Neural cell (in vitro differentiated cells): Measurements from ENCODE around the gene FN3KRP. TPM values are rescaled to one million over a fixed set of nuclear protein-coding genes. Genes with fewer than 3 reads are reported as not detected.

Experiments used
- H2AFZ ChIP-seq: fragments of 200-600, 300-800 bp; sonication (generic), shearing (Covaris generic); 2 replicates; pipeline ENCODE4 v1.6.0; 2014; ENCODE audit warnings: low read depth, mild to moderate bottlenecking, antibody characterized with exemption, low read length, moderate library complexity
- H3F3A ChIP-seq: fragments of 200-600 bp; shearing (Covaris generic); 2 replicates; pipeline ENCODE4 v1.6.1; 2016; ENCODE audit warnings: mild to moderate bottlenecking, moderate library complexity, mixed read lengths, antibody characterized with exemption, low read length; ENCODE audit not compliant: insufficient read depth, poor library complexity, severe bottlenecking
- H3K27ac ChIP-seq: fragments of 200-600, 300-800 bp; sonication (generic), shearing (Covaris generic); 2 replicates; pipeline ENCODE4 v1.5.1; 2014; ENCODE audit warnings: mild to moderate bottlenecking, low read length, moderate library complexity
- H3K27me3 ChIP-seq: fragments of 300-800, 200-600 bp; sonication (generic), shearing (Covaris generic); 2 replicates; pipeline ENCODE4 v1.6.0; 2014; ENCODE audit warnings: mild to moderate bottlenecking, low read depth, low read length, moderate library complexity; ENCODE audit not compliant: insufficient read depth
- H3K36me3 ChIP-seq: fragments of 300-800, 200-600 bp; sonication (generic), shearing (Covaris generic); 2 replicates; pipeline ENCODE4 v1.5.1; 2014; ENCODE audit warnings: mild to moderate bottlenecking, antibody characterized with exemption, low read length, moderate library complexity; ENCODE audit not compliant: insufficient read depth
- H3K4me2 ChIP-seq: fragments of 300-800, 200-600 bp; sonication (generic), shearing (Covaris generic); 2 replicates; pipeline ENCODE4 v1.6.0; 2014; ENCODE audit warnings: mild to moderate bottlenecking, low read length
- H3K4me3 ChIP-seq: fragments of 300-800, 200-600 bp; sonication (generic), shearing (Covaris generic); 2 replicates; pipeline ENCODE4 v1.5.1; 2014; ENCODE audit warnings: mild to moderate bottlenecking, low read length, moderate library complexity
- H3K79me2 ChIP-seq: fragments of 200-600 bp; shearing (Covaris generic); replicated peaks from 2 replicates; pipeline ENCODE4 v1.6.0; 2014; ENCODE audit warnings: mild to moderate bottlenecking, low read length, moderate library complexity; ENCODE audit not compliant: insufficient read depth
- H3K9ac ChIP-seq: fragments of 300-800, 200-600 bp; sonication (generic), shearing (Covaris generic); 2 replicates; pipeline ENCODE4 v1.6.1; 2016; ENCODE audit warnings: mild to moderate bottlenecking, low read length, mixed read lengths
- H3K9me2 ChIP-seq: fragments of 200-600 bp; shearing (Covaris generic); 2 replicates; pipeline ENCODE4 v1.6.1; 2016; ENCODE audit warnings: mild to moderate bottlenecking, low read length, mixed read lengths; ENCODE audit not compliant: insufficient read depth
- H3K9me3 ChIP-seq: fragments of 200-600, 300-800 bp; sonication (generic), shearing (Covaris generic); 2 replicates; pipeline ENCODE4 v1.6.1; 2016; ENCODE audit warnings: mild to moderate bottlenecking, mixed run types, low read length, moderate library complexity, mixed read lengths
- H4K20me1 ChIP-seq: fragments of 200-600 bp; shearing (Covaris generic); 2 replicates; pipeline ENCODE4 v1.6.1; 2016; ENCODE audit warnings: mild to moderate bottlenecking, mixed run types; ENCODE audit not compliant: insufficient read depth
- EP300 ChIP-seq: fragments of 450-650 bp; conservative IDR thresholded peaks from 2 replicates; pipeline ENCODE4 v1.6.1; 2014; ENCODE audit warnings: antibody characterized with exemption, mild to moderate bottlenecking, moderate library complexity; ENCODE audit not compliant: poor library complexity, severe bottlenecking
- EZH2 ChIP-seq: fragments of 200-600, 300-800 bp; shearing (Covaris generic), sonication (generic); IDR thresholded peaks from 2 replicates; pipeline ENCODE4 v1.6.1; 2014; ENCODE audit warnings: antibody characterized with exemption, low read length, borderline replicate concordance, mild to moderate bottlenecking; ENCODE audit not compliant: insufficient read depth, poor library complexity, severe bottlenecking
- MXI1 ChIP-seq: fragments of 450-650 bp; conservative IDR thresholded peaks from 2 replicates; pipeline ENCODE4 v1.6.1; 2014; ENCODE audit warnings: antibody characterized with exemption, mild to moderate bottlenecking; ENCODE audit not compliant: poor library complexity, severe bottlenecking
- POLR2AphosphoS5 ChIP-seq: IDR thresholded peaks from 2 replicates; pipeline ENCODE4 v1.6.1; 2012
- RAD21 ChIP-seq: fragments of 450-650 bp; conservative IDR thresholded peaks from 2 replicates; pipeline ENCODE4 v1.6.1; 2014; ENCODE audit warnings: antibody characterized with exemption, mild to moderate bottlenecking, moderate library complexity
- SMC3 ChIP-seq: fragments of 450-650 bp; conservative IDR thresholded peaks from 2 replicates; pipeline ENCODE4 v1.6.1; 2014; ENCODE audit warnings: antibody characterized with exemption, mild to moderate bottlenecking, moderate library complexity; ENCODE audit not compliant: poor library complexity
- TAF1 ChIP-seq: IDR thresholded peaks from 2 replicates; pipeline ENCODE4 v1.6.1; 2012; ENCODE audit warnings: low read depth
- polyA plus RNA-seq: library from polyadenylated mRNA; depleted of rRNA; stranded (reverse); fragments of >200 nt; gene quantifications from 2 replicates; pipeline ENCODE4 v1.2.3, GENCODE V29; 2014
- TF ChIP-seq, protein P1 (sequence below): IDR thresholded peaks from 2 replicates; pipeline ENCODE4 v1.6.1; 2012; ENCODE audit warnings: borderline replicate concordance
- TF ChIP-seq, protein P2 (sequence below): fragments of 450-650 bp; IDR thresholded peaks from 2 replicates; pipeline ENCODE4 v1.5.1; 2014; ENCODE audit warnings: antibody characterized with exemption, mild to moderate bottlenecking, moderate library complexity; ENCODE audit not compliant: poor library complexity, severe bottlenecking

The FN3KRP gene
- polyA plus RNA-seq, 1 donor from 2014 or later: 32.7 TPM

DNA sequence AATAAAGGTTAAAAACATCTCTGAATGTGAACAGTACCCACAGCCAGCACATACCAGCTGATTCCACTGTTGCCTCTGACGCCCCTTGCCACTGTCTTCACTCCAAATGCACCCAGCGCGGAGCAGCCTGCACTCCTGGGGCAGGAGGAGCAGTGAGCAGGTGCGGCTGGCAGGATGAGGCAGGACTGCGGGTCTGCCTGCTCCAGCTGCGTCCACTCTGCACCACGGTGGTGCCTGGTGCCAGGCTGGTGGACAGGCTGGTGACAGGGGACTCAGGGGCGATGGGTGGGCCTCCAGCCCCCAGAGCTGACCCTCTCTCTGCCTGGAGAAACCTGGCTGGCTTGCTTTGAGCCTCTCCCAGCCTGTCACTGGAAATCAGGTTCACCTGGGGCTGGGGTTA is 27.4 kb upstream of the FN3KRP start:
- Histone ChIP-seq H4K20me1 (no peaks in the 10 kb centered on the region), H3K9ac (no peak overlapping the region), H3K79me2 (no peaks in the 10 kb centered on the region), H2AFZ (no peak overlapping the region), H3K4me2 (no peak overlapping the region), H3K9me2 (no peaks in the 10 kb centered on the region), H3K36me3 (no peaks in the 10 kb centered on the region), H3K27ac (no peak overlapping the region), H3K4me3 (no peak overlapping the region), H3K27me3 (no peaks in the 10 kb centered on the region), H3F3A (no peaks in the 10 kb centered on the region), H3K9me3 (no peaks in the 10 kb centered on the region)
- TF ChIP-seq TAF1 (no peak), SMC3 (no peak), MXI1 (no peak), POLR2AphosphoS5 (no peak), EP300 (no peak), RAD21 (no peak), EZH2 (no peak)
- TF ChIP-seq, protein P1, sequence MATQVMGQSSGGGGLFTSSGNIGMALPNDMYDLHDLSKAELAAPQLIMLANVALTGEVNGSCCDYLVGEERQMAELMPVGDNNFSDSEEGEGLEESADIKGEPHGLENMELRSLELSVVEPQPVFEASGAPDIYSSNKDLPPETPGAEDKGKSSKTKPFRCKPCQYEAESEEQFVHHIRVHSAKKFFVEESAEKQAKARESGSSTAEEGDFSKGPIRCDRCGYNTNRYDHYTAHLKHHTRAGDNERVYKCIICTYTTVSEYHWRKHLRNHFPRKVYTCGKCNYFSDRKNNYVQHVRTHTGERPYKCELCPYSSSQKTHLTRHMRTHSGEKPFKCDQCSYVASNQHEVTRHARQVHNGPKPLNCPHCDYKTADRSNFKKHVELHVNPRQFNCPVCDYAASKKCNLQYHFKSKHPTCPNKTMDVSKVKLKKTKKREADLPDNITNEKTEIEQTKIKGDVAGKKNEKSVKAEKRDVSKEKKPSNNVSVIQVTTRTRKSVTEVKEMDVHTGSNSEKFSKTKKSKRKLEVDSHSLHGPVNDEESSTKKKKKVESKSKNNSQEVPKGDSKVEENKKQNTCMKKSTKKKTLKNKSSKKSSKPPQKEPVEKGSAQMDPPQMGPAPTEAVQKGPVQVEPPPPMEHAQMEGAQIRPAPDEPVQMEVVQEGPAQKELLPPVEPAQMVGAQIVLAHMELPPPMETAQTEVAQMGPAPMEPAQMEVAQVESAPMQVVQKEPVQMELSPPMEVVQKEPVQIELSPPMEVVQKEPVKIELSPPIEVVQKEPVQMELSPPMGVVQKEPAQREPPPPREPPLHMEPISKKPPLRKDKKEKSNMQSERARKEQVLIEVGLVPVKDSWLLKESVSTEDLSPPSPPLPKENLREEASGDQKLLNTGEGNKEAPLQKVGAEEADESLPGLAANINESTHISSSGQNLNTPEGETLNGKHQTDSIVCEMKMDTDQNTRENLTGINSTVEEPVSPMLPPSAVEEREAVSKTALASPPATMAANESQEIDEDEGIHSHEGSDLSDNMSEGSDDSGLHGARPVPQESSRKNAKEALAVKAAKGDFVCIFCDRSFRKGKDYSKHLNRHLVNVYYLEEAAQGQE: no peak
- TF ChIP-seq, protein P2, sequence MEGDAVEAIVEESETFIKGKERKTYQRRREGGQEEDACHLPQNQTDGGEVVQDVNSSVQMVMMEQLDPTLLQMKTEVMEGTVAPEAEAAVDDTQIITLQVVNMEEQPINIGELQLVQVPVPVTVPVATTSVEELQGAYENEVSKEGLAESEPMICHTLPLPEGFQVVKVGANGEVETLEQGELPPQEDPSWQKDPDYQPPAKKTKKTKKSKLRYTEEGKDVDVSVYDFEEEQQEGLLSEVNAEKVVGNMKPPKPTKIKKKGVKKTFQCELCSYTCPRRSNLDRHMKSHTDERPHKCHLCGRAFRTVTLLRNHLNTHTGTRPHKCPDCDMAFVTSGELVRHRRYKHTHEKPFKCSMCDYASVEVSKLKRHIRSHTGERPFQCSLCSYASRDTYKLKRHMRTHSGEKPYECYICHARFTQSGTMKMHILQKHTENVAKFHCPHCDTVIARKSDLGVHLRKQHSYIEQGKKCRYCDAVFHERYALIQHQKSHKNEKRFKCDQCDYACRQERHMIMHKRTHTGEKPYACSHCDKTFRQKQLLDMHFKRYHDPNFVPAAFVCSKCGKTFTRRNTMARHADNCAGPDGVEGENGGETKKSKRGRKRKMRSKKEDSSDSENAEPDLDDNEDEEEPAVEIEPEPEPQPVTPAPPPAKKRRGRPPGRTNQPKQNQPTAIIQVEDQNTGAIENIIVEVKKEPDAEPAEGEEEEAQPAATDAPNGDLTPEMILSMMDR: no peak

DNA sequence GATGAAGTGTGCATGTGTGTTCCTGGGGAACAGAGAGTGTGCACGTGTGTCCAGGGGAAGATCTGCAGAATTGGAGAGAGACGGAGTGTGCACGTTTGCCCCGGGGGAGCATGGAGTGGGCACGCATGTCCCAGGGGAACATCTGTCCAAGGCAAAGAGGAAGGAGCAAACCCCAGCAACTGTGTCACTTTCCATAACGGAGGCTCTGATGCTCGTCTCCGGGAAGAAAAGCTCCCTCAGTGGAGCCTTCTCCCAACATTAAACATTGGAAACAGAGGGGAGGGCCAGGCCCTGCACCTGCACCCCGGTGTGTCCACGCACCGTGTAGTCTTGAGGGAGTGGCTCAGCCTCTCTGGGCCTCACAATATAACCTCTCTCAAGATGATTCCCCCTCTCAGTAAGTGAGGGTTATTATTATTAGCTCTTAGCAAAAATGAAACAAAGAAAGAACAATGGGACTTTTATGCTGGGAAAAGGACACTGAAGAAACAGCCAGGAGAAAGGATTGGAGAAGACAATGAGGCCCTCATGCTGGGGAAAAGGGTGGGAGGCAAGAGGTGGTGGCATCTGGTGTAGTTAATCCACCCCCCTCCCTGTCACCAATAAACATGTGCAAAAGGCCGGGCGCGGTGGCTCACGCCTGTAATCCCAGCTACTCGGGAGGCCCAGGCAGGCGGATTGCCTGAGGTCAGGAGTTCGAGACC is 25.6 kb upstream of the FN3KRP start:
- H3K9ac ChIP-seq: no peak overlapping the region
- H3K27ac ChIP-seq: no peak overlapping the region
- no peak overlapping the region for H2AFZ ChIP-seq
- peaks cover 8% of the 10 kb centered on the region for H3K79me2 ChIP-seq
- no peaks in the 10 kb centered on the region for H4K20me1 ChIP-seq
- H3K9me2 ChIP-seq: no peaks in the 10 kb centered on the region
- H3K27me3 ChIP-seq: no peaks in the 10 kb centered on the region
- H3K4me2 ChIP-seq: no peak overlapping the region
- H3K9me3 ChIP-seq: no peaks in the 10 kb centered on the region
- H3K4me3 ChIP-seq: no peak overlapping the region
- no peak for TF ChIP-seq EP300
- TF ChIP-seq, protein P1: no peak
- no peak for TF ChIP-seq RAD21
- no peak for TF ChIP-seq EZH2
- no peak for TF ChIP-seq MXI1
- H3F3A ChIP-seq: no peaks in the 10 kb centered on the region
- H3K36me3 ChIP-seq: no peaks in the 10 kb centered on the region
